GM23248 (cell line): ENCODE measurements around the gene CBLN1. TPM values are rescaled to one million over a fixed set of nuclear protein-coding genes. Genes with fewer than 3 reads are reported as not detected.

Experiments used
- DNase-seq: peaks from one replicate; pipeline ENCODE4 v3.0.0-alpha.2; 2015
- H2AFZ ChIP-seq: fragments of 200-600 bp; sonication (generic); 2 replicates; pipeline ENCODE4 v1.6.1; 2016; ENCODE audit warnings: antibody characterized with exemption
- H3F3A ChIP-seq: fragments of 200-600 bp; sonication (generic); 2 replicates; pipeline ENCODE4 v1.6.1; 2016; ENCODE audit warnings: mild to moderate bottlenecking, antibody characterized with exemption, mixed run types; ENCODE audit not compliant: insufficient read depth
- H3K27ac ChIP-seq: fragments of 200-600 bp; sonication (generic); 2 replicates; pipeline ENCODE4 v1.5.1; 2016; ENCODE audit warnings: mild to moderate bottlenecking
- H3K27me3 ChIP-seq: fragments of 200-600 bp; sonication (generic); replicated peaks from 2 replicates; pipeline ENCODE4 v1.6.1; 2016; ENCODE audit warnings: mild to moderate bottlenecking; ENCODE audit not compliant: insufficient read depth
- H3K36me3 ChIP-seq: fragments of 200-600 bp; sonication (generic); 2 replicates; pipeline ENCODE4 v1.6.1; 2016; ENCODE audit warnings: low read depth, mild to moderate bottlenecking
- H3K4me1 ChIP-seq: fragments of 200-600 bp; sonication (generic); 2 replicates; pipeline ENCODE4 v1.6.1; 2016; ENCODE audit warnings: mild to moderate bottlenecking; ENCODE audit not compliant: insufficient read depth
- H3K4me2 ChIP-seq: fragments of 200-600 bp; sonication (generic); one replicate; pipeline ENCODE4 v1.6.1; 2016; ENCODE audit warnings: mild to moderate bottlenecking; ENCODE audit not compliant: unreplicated experiment
- H3K4me3 ChIP-seq: fragments of 200-600 bp; sonication (generic); 2 replicates; pipeline ENCODE4 v1.5.1; 2016; ENCODE audit warnings: mild to moderate bottlenecking
- H3K79me2 ChIP-seq: fragments of 200-600 bp; sonication (generic); 2 replicates; pipeline ENCODE4 v1.6.1; 2016; ENCODE audit warnings: mild to moderate bottlenecking; ENCODE audit not compliant: insufficient read depth
- H3K9ac ChIP-seq: fragments of 200-600 bp; sonication (generic); 2 replicates; pipeline ENCODE4 v1.6.1; 2016; ENCODE audit warnings: mild to moderate bottlenecking
- H3K9me2 ChIP-seq: fragments of 200-600 bp; sonication (generic); 2 replicates; pipeline ENCODE4 v1.6.1; 2016; ENCODE audit warnings: mixed run types, mild to moderate bottlenecking, moderate library complexity; ENCODE audit not compliant: insufficient read depth
- H3K9me3 ChIP-seq: fragments of 200-600 bp; sonication (generic); one replicate; pipeline ENCODE4 v1.6.1; 2017; ENCODE audit warnings: low read depth
- H4K20me1 ChIP-seq: fragments of 200-600 bp; sonication (generic); 2 replicates; pipeline ENCODE4 v1.6.0; 2016; ENCODE audit not compliant: insufficient read depth
- EZH2 ChIP-seq: fragments of 200-600 bp; sonication (generic); IDR thresholded peaks from 2 replicates; pipeline ENCODE4 v1.6.1; 2018; ENCODE audit warnings: antibody characterized with exemption, mild to moderate bottlenecking; ENCODE audit not compliant: insufficient read depth, poor library complexity, severe bottlenecking
- EZH2phosphoT487 ChIP-seq: fragments of 200-600 bp; sonication (generic); IDR thresholded peaks from 2 replicates; pipeline ENCODE4 v1.6.1; 2018; ENCODE audit warnings: antibody characterized with exemption, moderate library complexity, mild to moderate bottlenecking, low read depth; ENCODE audit not compliant: insufficient read depth
- WGBS, 2 experiments: methylation state at CpG; one replicate each; pipeline ENCODE4 v1.1.6; 2015 to 2017; ENCODE audit warnings: low lambda C conversion rate in 2 of 2, low coverage in 1 of 2; ENCODE audit errors: missing lambda C conversion rate in 2 of 2; 5-methylcytosine and 5-hydroxymethylcytosine counted together
- in situ Hi-C: fragments of 300-500 bp; cut with MboI; formaldehyde crosslinking; loops from 2 replicates; pipeline ENCODE4 v1.15.0; 2020
- polyA plus RNA-seq: library from polyadenylated mRNA; unstranded; fragments of >200 nt; fragmentation: Nextera tagmentation; extraction: Ambion mirVana; gene quantifications from 2 replicates; pipeline ENCODE4 v1.2.1, GENCODE V29; 2016
- total RNA-seq: library from RNA; depleted of rRNA; stranded (reverse); fragments of >200 nt; shearing (Covaris generic); gene quantifications from 2 replicates; pipeline ENCODE4 v1.2.3, GENCODE V29; 2014

Gene CBLN1
- total and polyA plus RNA-seq, 2 experiments from 2014 or later: not detected

GRCh38 chr16:49305406-49305805 is 23.8 kb upstream of the CBLN1 start:
- no peaks in the 10 kb centered on the region for H3K9me3 ChIP-seq
- H3K4me3 ChIP-seq: no peak overlapping the region
- H3K9me2 ChIP-seq: no peaks in the 10 kb centered on the region
- H2AFZ ChIP-seq: no peak overlapping the region
- H3K4me1 ChIP-seq: no peaks in the 10 kb centered on the region
- H3K4me2 ChIP-seq: no peak overlapping the region
- in situ Hi-C loops: no loop called here
- no peaks in the 10 kb centered on the region for H3F3A ChIP-seq
- no peaks in the 10 kb centered on the region for H3K27me3 ChIP-seq
- TF ChIP-seq EZH2phosphoT487: no peak
- TF ChIP-seq EZH2: no peak
- H3K9ac ChIP-seq: no peak overlapping the region
- no peak for DNase-seq
- no peaks in the 10 kb centered on the region for H4K20me1 ChIP-seq
- H3K79me2 ChIP-seq: no peaks in the 10 kb centered on the region
- H3K27ac ChIP-seq: no peak overlapping the region
- no peaks in the 10 kb centered on the region for H3K36me3 ChIP-seq

DNA sequence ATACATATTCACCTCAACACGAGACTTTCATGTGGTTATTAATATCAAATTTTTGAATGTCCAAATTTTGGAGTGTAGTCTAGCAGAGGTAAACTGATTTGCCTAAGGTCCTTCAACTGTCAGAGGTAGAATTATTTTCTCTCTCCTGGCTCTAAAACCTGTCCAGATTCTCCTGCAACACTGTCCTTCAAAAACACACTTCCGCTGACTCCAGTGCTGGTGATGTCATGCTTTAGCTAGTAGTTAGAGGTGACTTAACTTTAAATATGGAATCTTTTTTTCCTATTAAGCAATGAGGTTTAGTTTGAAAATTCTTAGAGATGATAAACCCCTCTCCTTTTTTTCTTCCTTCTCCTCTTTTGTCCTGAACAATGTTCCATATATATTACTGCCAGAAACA is 10.8 kb upstream of the CBLN1 start:
- no peak overlapping the region for H3K4me2 ChIP-seq
- TF ChIP-seq EZH2phosphoT487 (no peak), EZH2 (no peak)

GRCh38 chr16:49287572-49287971 is 5.9 kb upstream of the CBLN1 start:
- TF ChIP-seq EZH2phosphoT487 (no peak), EZH2 (no peak)
- H2AFZ ChIP-seq: no peak overlapping the region
- H3K4me1 ChIP-seq: no peaks in the 10 kb centered on the region
- H3K9me2 ChIP-seq: no peaks in the 10 kb centered on the region; the same call in 1 of the 2 replicates
- H3K79me2 ChIP-seq: no peaks in the 10 kb centered on the region
- peaks cover 25% of the 10 kb centered on the region for H3K27me3 ChIP-seq
- no peaks in the 10 kb centered on the region for H3F3A ChIP-seq
- no peak overlapping the region for H3K4me3 ChIP-seq
- H3K9me3 ChIP-seq: no peaks in the 10 kb centered on the region
- H3K27ac ChIP-seq: no peak overlapping the region
- no peak for DNase-seq
- H3K9ac ChIP-seq: no peak overlapping the region
- no peaks in the 10 kb centered on the region for H4K20me1 ChIP-seq
- H3K36me3 ChIP-seq: no peaks in the 10 kb centered on the region
- 0 to 3% methylated on average over 3 of the region's 3 CpGs for WGBS, 2 experiments
- H3K4me2 ChIP-seq: no peak overlapping the region
- in situ Hi-C loops: no loop called here

More for the DNA sequence above, 10.8 kb upstream of the CBLN1 start:
- no peak for DNase-seq
- no peaks in the 10 kb centered on the region for H3K4me1 ChIP-seq
- H2AFZ ChIP-seq: no peak overlapping the region
- H3K9me2 ChIP-seq: no peaks in the 10 kb centered on the region; the same call in 1 of the 2 replicates
- H4K20me1 ChIP-seq: no peaks in the 10 kb centered on the region
- H3K79me2 ChIP-seq: no peaks in the 10 kb centered on the region
- no peaks in the 10 kb centered on the region for H3K36me3 ChIP-seq
- H3K9me3 ChIP-seq: no peaks in the 10 kb centered on the region
- H3K4me3 ChIP-seq: no peak overlapping the region
- no peak overlapping the region for H3K27ac ChIP-seq
- in situ Hi-C loops: no loop called here
- no peaks in the 10 kb centered on the region for H3K27me3 ChIP-seq
- H3F3A ChIP-seq: no peaks in the 10 kb centered on the region
- WGBS, 2 experiments: 9 to 11% methylated on average over 2 of the region's 2 CpGs
- H3K9ac ChIP-seq: no peak overlapping the region

DNA sequence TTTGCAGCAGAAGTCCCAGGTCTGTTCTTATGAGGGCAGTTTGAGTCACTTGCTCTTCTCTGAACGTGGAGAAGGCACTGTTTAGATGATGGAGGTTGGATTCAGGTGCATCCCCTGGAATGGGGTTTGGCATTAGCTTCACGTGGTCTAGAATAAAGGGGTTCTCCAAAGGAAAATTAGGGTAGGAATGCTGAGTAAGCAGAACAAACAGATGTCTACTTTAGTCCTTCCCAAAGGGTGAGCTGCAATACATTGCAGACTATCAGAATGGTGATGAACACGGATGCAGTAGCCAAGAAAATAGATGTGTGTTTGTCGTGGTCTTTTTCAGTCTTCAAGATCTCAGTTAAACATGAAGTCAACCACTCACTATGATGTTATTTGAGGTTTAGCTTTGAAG is 3.3 kb upstream of the CBLN1 start:
- H2AFZ ChIP-seq: no peak overlapping the region
- H4K20me1 ChIP-seq: no peaks in the 10 kb centered on the region
- TF ChIP-seq EZH2: no peak
- TF ChIP-seq EZH2phosphoT487: no peak
- no peak overlapping the region for H3K27ac ChIP-seq
- no peaks in the 10 kb centered on the region; the same call in 1 of the 2 replicates for H3K9me2 ChIP-seq
- no peaks in the 10 kb centered on the region for H3K9me3 ChIP-seq
- H3K4me3 ChIP-seq: no peak overlapping the region
- H3K4me2 ChIP-seq: no peak overlapping the region
- H3K9ac ChIP-seq: no peak overlapping the region
- WGBS, 2 experiments: 9 to 15% methylated on average over 4 of the region's 4 CpGs
- in situ Hi-C loops: no loop called here
- no peaks in the 10 kb centered on the region for H3K36me3 ChIP-seq
- no peaks in the 10 kb centered on the region for H3K4me1 ChIP-seq
- no peak for DNase-seq
- no peaks in the 10 kb centered on the region for H3F3A ChIP-seq
- no peaks in the 10 kb centered on the region for H3K79me2 ChIP-seq
- peaks cover 39% of the 10 kb centered on the region for H3K27me3 ChIP-seq
